Measurements from ENCODE around the gene UQCR10. TPM values are rescaled to one million over a fixed set of nuclear protein-coding genes. Genes with fewer than 3 reads are reported as not detected.

The UQCR10 gene
- total RNA-seq, 1 donor from 2014 or later, result 120 TPM

DNA sequence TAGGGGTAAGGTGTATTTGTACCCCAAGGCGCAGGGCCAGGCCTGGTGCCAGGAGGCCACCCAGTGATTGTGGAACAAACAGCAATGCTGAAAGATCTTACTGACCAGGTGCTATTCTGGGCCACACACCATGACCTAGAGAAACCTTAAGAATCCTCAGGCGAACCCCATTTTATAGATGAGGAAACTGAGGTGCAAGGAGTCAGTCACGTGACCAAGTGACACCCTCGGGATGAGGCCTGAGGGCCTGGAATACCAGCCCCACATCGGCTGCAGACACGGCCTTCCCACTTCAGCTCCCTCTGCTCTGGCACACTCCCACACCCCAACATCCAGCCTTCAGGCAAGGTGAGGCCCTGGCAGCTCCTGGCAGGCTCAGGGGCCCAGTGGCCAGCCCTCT is 34.3 kb upstream of the UQCR10 start:
- H3K27me3 Mint-ChIP-seq, result no peaks in the 10 kb centered on the region
- DNase-seq (ENCODE audit: low spot score, unreplicated experiment), result no peak
- H3K27ac Mint-ChIP-seq, result no peak overlapping the region
- no peaks in the 10 kb centered on the region for H3K4me1 Mint-ChIP-seq (ENCODE audit: low read depth)
- no peaks in the 10 kb centered on the region for H3K9me3 Mint-ChIP-seq (ENCODE audit: low read depth)
- H3K36me3 Mint-ChIP-seq (ENCODE audit: insufficient read depth), result no peaks in the 10 kb centered on the region
- no peak overlapping the region for H3K4me3 Mint-ChIP-seq (ENCODE audit: low read depth)
- no peak for TF ChIP-seq CTCF (IDR thresholded peaks at IDR 0.05; ENCODE audit: unreplicated experiment)

- no peak overlapping the region for H3K27ac Mint-ChIP-seq
- H3K4me1 Mint-ChIP-seq (ENCODE audit: low read depth), result no peaks in the 10 kb centered on the region
- H3K4me3 Mint-ChIP-seq (ENCODE audit: low read depth), result no peak overlapping the region
- H3K9me3 Mint-ChIP-seq (ENCODE audit: low read depth), result no peaks in the 10 kb centered on the region
- no peaks in the 10 kb centered on the region for H3K27me3 Mint-ChIP-seq
- DNase-seq (ENCODE audit: low spot score, unreplicated experiment), result no peak
- TF ChIP-seq CTCF (IDR thresholded peaks at IDR 0.05; ENCODE audit: unreplicated experiment), result no peak
- H3K36me3 Mint-ChIP-seq (ENCODE audit: insufficient read depth), result no peaks in the 10 kb centered on the region
Observed at GRCh38 chr22:29733362-29734201, 33.6 kb upstream of the UQCR10 start.

DNA sequence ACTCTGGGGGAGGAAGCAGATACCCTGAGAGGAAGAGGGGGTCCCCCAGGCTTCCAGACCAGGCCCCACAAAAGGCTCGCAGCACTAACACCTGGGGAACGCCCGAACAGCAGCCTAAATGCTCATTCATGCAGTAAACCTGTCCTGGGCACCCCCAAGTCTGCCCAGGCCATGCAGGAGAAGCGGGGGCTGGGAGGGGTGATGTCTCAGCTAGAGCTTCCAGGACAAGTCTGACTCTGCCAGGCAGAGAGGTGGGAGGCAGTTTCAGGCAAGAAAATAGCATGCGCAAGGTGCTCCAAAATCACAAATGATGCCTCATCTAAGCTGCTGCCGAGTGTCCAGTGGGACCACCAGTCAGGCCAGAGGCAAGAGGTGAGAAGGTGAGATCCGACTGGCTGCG is 32.8 kb upstream of the UQCR10 start:
- Mint-ChIP-seq H3K27ac (no peak overlapping the region), H3K4me3 (ENCODE audit: low read depth) (no peak overlapping the region), H3K27me3 (no peaks in the 10 kb centered on the region), H3K36me3 (ENCODE audit: insufficient read depth) (no peaks in the 10 kb centered on the region), H3K9me3 (ENCODE audit: low read depth) (no peaks in the 10 kb centered on the region), H3K4me1 (ENCODE audit: low read depth) (no peaks in the 10 kb centered on the region)
- no peak for DNase-seq (ENCODE audit: low spot score, unreplicated experiment)
- no peak for TF ChIP-seq CTCF (IDR thresholded peaks at IDR 0.05; ENCODE audit: unreplicated experiment)

DNA sequence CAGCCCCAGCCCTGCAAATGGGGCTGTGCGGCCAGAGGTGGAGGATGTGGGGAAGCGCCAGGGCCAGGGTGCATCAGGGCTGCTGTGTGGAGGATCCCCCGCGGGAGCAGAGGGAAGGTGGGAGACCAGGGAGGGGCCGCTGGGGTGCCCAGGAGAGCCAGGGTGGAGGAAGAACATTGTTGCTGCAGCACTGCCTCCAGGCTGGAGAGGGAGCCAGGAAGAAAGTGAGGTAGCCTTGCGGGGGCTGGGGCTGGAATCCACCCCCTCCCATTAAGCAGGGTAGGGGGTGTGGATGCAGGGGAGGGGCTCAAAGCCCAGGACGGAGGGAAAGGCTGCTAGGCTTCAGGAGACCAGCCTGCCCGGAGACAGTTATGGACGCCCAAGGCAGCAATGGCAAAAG is 32.3 kb upstream of the UQCR10 start:
- H3K36me3 Mint-ChIP-seq (ENCODE audit: insufficient read depth), result no peaks in the 10 kb centered on the region
- no peaks in the 10 kb centered on the region for H3K9me3 Mint-ChIP-seq (ENCODE audit: low read depth)
- no peak for DNase-seq (ENCODE audit: low spot score, unreplicated experiment)
- H3K4me3 Mint-ChIP-seq (ENCODE audit: low read depth), result no peak overlapping the region
- H3K27me3 Mint-ChIP-seq, result no peaks in the 10 kb centered on the region
- no peaks in the 10 kb centered on the region for H3K4me1 Mint-ChIP-seq (ENCODE audit: low read depth)
- TF ChIP-seq CTCF (IDR thresholded peaks at IDR 0.05; ENCODE audit: unreplicated experiment), result no peak
- H3K27ac Mint-ChIP-seq, result no peak overlapping the region

DNA sequence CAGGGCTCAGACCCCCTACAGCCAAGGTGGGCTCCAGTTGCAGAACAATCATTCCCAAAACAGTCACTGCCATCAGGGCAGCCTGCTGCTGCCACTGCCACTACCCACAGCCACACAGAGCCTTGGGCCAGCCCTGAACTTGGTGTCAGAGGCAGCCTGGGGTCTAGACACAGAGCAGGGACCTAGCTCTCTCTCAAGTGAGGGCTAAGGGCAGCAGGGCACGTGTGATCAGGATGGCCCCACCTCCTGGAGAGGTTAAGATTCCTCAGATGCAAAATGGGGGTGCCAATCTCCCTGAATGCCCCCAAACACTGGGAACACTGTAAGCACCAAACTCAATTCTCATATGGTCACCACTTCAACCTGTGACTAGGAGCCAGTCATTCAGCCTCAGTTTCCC is 31.8 kb upstream of the UQCR10 start:
- H3K27ac Mint-ChIP-seq, result no peak overlapping the region
- no peaks in the 10 kb centered on the region for H3K36me3 Mint-ChIP-seq (ENCODE audit: insufficient read depth)
- H3K4me3 Mint-ChIP-seq (ENCODE audit: low read depth), result no peak overlapping the region

More for the DNA sequence above, 31.8 kb upstream of the UQCR10 start:
- no peaks in the 10 kb centered on the region for H3K27me3 Mint-ChIP-seq
- no peaks in the 10 kb centered on the region for H3K9me3 Mint-ChIP-seq (ENCODE audit: low read depth)
- no peak for TF ChIP-seq CTCF (IDR thresholded peaks at IDR 0.05; ENCODE audit: unreplicated experiment)
- DNase-seq (ENCODE audit: low spot score, unreplicated experiment), result no peak
- H3K4me1 Mint-ChIP-seq (ENCODE audit: low read depth), result no peaks in the 10 kb centered on the region
